HL-60 (cell line): Measurements from ENCODE around the gene RPL3.

ENCODE experiments used
- DNase-seq, 2 experiments: peaks; one replicate each; pipeline ENCODE4 v3.0.0-alpha.2; 2010 to 2020; ENCODE audit warnings: low read depth in 1 of 2, low spot score in 1 of 2
- H3K27ac ChIP-seq: fragments of 250-450 bp; sonication (Bioruptor Pico); replicated peaks from 2 replicates; pipeline ENCODE4 v1.5.1; 2020; ENCODE audit warnings: mild to moderate bottlenecking, moderate library complexity
- H3K27me3 ChIP-seq: fragments of 250-450 bp; sonication (Bioruptor Pico); 2 replicates; pipeline ENCODE4 v1.5.1; 2021; ENCODE audit warnings: mild to moderate bottlenecking, moderate library complexity; ENCODE audit not compliant: insufficient read depth, poor library complexity, severe bottlenecking
- H3K4me3 ChIP-seq: replicated peaks from 2 replicates; pipeline ENCODE4 v1.5.1; 2011; ENCODE audit warnings: mild to moderate bottlenecking, control low read depth, low read length; ENCODE audit not compliant: insufficient read depth
- GABPA ChIP-seq: IDR thresholded peaks from 2 replicates; pipeline ENCODE4 v1.6.1; 2012; ENCODE audit warnings: low read depth
- SPI1 ChIP-seq: IDR thresholded peaks from 2 replicates; pipeline ENCODE4 v1.6.1; 2012; ENCODE audit warnings: low read depth, mild to moderate bottlenecking, borderline replicate concordance

RPL3 gene

DNA sequence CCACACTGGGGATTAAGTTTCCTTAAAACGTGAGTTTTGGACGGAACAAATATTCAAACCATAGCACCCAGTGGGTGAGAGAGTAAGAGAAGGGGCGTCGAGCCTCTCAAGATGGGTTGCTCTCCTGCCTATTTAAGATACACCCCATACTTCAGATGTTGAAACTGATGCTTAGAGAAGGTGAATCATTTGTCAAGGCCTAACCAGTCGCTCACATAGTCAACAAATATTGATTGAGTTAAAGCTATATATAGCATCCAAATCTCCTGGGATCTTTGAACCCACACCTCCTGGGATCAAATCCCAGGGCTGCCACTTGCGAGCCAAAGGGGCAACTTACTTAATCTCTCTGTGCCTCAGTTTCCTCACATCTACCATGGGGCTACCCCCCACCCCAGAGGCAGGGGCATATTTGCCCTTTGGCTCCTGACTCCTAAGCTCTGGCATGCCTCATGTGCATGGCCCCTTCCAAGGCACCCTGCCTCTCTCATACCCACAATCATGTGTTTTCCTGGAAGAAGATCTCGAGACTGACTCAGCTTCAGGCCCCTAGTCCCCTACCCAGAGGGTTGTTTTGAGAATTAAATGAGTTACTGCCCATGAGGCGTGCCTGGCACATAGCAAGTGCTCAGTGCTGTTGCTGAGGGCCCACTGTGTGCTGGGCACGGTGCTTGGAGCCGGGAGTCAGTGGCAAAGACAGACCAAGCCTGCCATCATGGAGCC is 55.6 kb downstream of the RPL3 start:
- Histone ChIP-seq H3K27ac (no peak overlapping the region), H3K27me3 (no peaks in the 10 kb centered on the region), H3K4me3 (no peak overlapping the region)
- TF ChIP-seq GABPA (no peak), SPI1 (no peak)
- no peak for DNase-seq
